ENCODE data around the gene SEMA4B. TPM values are rescaled to one million over a fixed set of nuclear protein-coding genes. Genes with fewer than 3 reads are reported as not detected.

SEMA4B gene
- 65.5 to 114 TPM (median 101 TPM) in 5 replicates for total RNA-seq (2022; extraction: Qiagen RNA extraction; ENCODE audit: low read depth)

GRCh38 chr15:90201130-90201943, at the start of gene SEMA4B:
Gene SEMA4B (plus strand): TSS chr15:90201330. CDS start chr15:90201579, 249 bp downstream.

GRCh38 chr15:90233387-90234095, 32.4 kb downstream of the SEMA4B start, which contains the start of gene CIB1:
Gene CIB1 (minus strand): TSS chr15:90233941. CDS start chr15:90233885, 56 bp downstream.

DNA sequence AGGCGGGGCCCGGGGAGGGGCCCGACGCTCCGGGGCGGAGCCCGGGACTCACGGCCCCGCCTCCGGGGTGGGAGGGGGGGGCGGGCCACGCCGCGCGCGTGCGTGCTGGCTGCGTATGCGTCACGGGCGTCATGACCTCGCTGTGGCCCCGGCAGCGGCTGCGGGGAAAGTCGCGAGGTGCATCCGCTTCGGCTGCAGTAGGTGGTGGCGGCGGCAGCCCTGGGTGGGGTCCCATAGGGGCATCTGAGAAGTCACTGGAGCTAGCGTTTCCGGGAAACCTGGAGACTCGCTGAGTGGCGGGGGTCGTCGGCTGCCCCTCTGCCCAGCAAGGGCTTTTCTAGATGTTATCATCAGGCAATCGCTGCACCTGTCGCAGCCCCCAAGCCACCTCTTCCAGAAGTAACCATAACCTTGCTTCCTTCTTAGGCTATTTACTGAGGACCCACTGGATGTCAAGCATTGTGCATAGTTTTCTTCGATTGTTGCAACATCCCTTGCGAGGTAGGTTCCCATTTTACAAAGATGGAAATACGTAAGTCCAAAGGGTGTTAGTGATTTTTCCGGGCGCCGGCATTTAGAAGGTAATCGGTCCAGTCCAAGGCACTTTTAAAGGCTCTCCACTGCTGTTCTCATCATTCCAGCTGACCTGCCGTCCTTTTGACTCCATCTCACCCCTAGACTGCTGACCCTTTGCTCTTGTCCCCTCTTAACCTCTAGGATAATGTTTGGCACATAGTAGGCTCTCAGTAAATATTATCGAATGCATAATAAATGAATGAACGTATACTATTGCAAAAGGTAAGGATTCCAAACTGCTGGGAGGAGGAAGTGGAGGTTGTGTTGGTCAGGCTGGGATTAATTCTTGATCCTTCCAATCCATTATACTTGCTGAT, 33.2 kb downstream of the SEMA4B start, which contains the start of gene GDPGP1:
Gene GDPGP1 (plus strand): TSS at position 114 of the 893 bp plus-strand sequence. CDS start 6,700 bp downstream, outside the sequence.

GRCh38 chr15:90249203-90249863, 48.2 kb downstream of the SEMA4B start, which contains the start of gene TTLL13:
Gene TTLL13 (plus strand): TSS chr15:90249556. CDS start chr15:90250631, 1,075 bp downstream.

GRCh38 chr15:90265271-90266060, 64.3 kb downstream of the SEMA4B start, which contains the start of gene NGRN:
Gene NGRN (plus strand): TSS chr15:90265672. CDS start chr15:90265713, 41 bp downstream.

Other genes with a start within 250 kb of the SEMA4B start
- 12.3 to 16.3 TPM (median 15.9 TPM) in 5 replicates for gene ZNF710, start 200.0 kb upstream of the SEMA4B start, total RNA-seq (2022; extraction: Qiagen RNA extraction; ENCODE audit: low read depth)
- gene IDH2, start 98.9 kb upstream of the SEMA4B start, total RNA-seq (2022; extraction: Qiagen RNA extraction; ENCODE audit: low read depth) = 37.7 to 52.5 TPM (median 43.7 TPM) in 5 replicates
- 168 to 225 TPM (median 205 TPM) in 5 replicates for gene CIB1, start 32.6 kb downstream of the SEMA4B start, total RNA-seq (2022; extraction: Qiagen RNA extraction; ENCODE audit: low read depth)
- gene GDPGP1, start 32.9 kb downstream of the SEMA4B start, total RNA-seq (2022; extraction: Qiagen RNA extraction; ENCODE audit: low read depth) = 3.7 to 5.7 TPM (median 4.7 TPM) in 5 replicates
- gene TTLL13, start 48.2 kb downstream of the SEMA4B start, total RNA-seq (2022; extraction: Qiagen RNA extraction; ENCODE audit: low read depth) = 0.11 to 0.43 TPM (median 0.16 TPM) in 4 of 5 replicates, not detected in the other
- 93.9 to 114 TPM (median 111 TPM) in 5 replicates for gene NGRN, start 64.3 kb downstream of the SEMA4B start, total RNA-seq (2022; extraction: Qiagen RNA extraction; ENCODE audit: low read depth)
- 0.62 to 1.7 TPM (median 1.0 TPM) in 5 replicates for gene ZNF774, start 151.0 kb downstream of the SEMA4B start, total RNA-seq (2022; extraction: Qiagen RNA extraction; ENCODE audit: low read depth)
- 137 to 278 TPM (median 151 TPM) in 5 replicates for gene IQGAP1, start 186.9 kb downstream of the SEMA4B start, total RNA-seq (2022; extraction: Qiagen RNA extraction; ENCODE audit: low read depth)

Measured in A549 treated with ZK216348 at 1 μM for 4 hours (cell line).